Left renal pelvis (tissue), 4 donors: ENCODE data around the gene NCMAP. TPM values are rescaled to one million over a fixed set of nuclear protein-coding genes. Genes with fewer than 3 reads are reported as not detected.

Experiments
- DNase-seq, 4 donors: peaks; one replicate each; pipeline ENCODE4 v3.0.0-alpha.2; 2013; ENCODE audit warnings: low read depth in 4 of 4, low spot score in 3 of 4
- polyA plus RNA-seq, 4 donors: library from polyadenylated mRNA; unstranded; fragments of 120-200 nt; gene quantifications; one replicate each; pipeline ENCODE4 v1.2.1, GENCODE V29; 2013; ENCODE audit not compliant: insufficient read length in 4 of 4

The NCMAP gene
- polyA plus RNA-seq, 4 donors: 0.08 to 0.91 (median 0.61) TPM

- DNase-seq: no peak
Measured at GRCh38 chr1:24609949-24610517, 54.1 kb downstream of the NCMAP start.

- DNase-seq: no peak
Measured at GRCh38 chr1:24619376-24619775, 63.5 kb downstream of the NCMAP start.

- no peak for DNase-seq
Measured at GRCh38 chr1:24620678-24621077, 64.8 kb downstream of the NCMAP start.

GRCh38 chr1:24621121-24621520 is 65.2 kb downstream of the NCMAP start:
- no peak for DNase-seq

GRCh38 chr1:24622218-24622617 is 66.3 kb downstream of the NCMAP start:
- no peak for DNase-seq

GRCh38 chr1:24632832-24633175 is 76.9 kb downstream of the NCMAP start:
- no peak for DNase-seq

- peak in 2 of 4 donors; percentile 42 to 55 for DNase-seq
Measured at GRCh38 chr1:24635195-24635843, 79.4 kb downstream of the NCMAP start.

- DNase-seq: no peak
Measured at GRCh38 chr1:24636661-24637357, 80.9 kb downstream of the NCMAP start.

GRCh38 chr1:24639094-24639493 is 83.2 kb downstream of the NCMAP start:
- no peak for DNase-seq

- DNase-seq: no peak
Measured at GRCh38 chr1:24639881-24640280, 84.0 kb downstream of the NCMAP start.

GRCh38 chr1:24640288-24640687 is 84.4 kb downstream of the NCMAP start:
- DNase-seq: no peak

GRCh38 chr1:24641646-24642151 is 85.8 kb downstream of the NCMAP start:
- DNase-seq: peak in 1 of 4 donors; percentile 22

- peak; percentile 98 to 100 (median 99) for DNase-seq
Measured at GRCh38 chr1:24642481-24643362, 86.8 kb downstream of the NCMAP start, which contains the start of gene SRRM1. TSS of gene SRRM1 (plus strand) at chr1:24643302. CDS start at chr1:24643327, 25 bp downstream.

GRCh38 chr1:24643363-24644099 is 87.6 kb downstream of the NCMAP start:
- peak in 1 of 4 donors; percentile 22 for DNase-seq

GRCh38 chr1:24644100-24644384 is 88.2 kb downstream of the NCMAP start:
- DNase-seq: no peak

GRCh38 chr1:24648919-24649318 is 93.0 kb downstream of the NCMAP start:
- DNase-seq: no peak

- no peak for DNase-seq
Measured at GRCh38 chr1:24652382-24652781, 96.5 kb downstream of the NCMAP start.

- DNase-seq: no peak
Measured at GRCh38 chr1:24654010-24654409, 98.1 kb downstream of the NCMAP start.

- no peak for DNase-seq
Measured at GRCh38 chr1:24656046-24656445, 100.2 kb downstream of the NCMAP start.

GRCh38 chr1:24657781-24658180 is 101.9 kb downstream of the NCMAP start:
- no peak for DNase-seq
